Subcutaneous abdominal adipose tissue (tissue), 5 donors: ENCODE measurements around the gene POLA1.
"Not testable (repeated sequence)": the region's sequence is repeated elsewhere in the genome, so short reads cannot be mapped to it uniquely, and the experiment has no call there.

ENCODE experiments used
- H3K27ac ChIP-seq: one replicate; pipeline ENCODE4 v1.7.0; 2013; ENCODE audit warnings: low read depth, mild to moderate bottlenecking, inconsistent platforms, low read length, moderate library complexity
- H3K27me3 ChIP-seq, 5 donors: one replicate each; pipeline ENCODE4 v1.7.0; 2013; ENCODE audit warnings: low read length in 5 of 5, inconsistent platforms in 1 of 5; ENCODE audit not compliant: control insufficient read depth in 5 of 5, insufficient read depth in 4 of 5
- H3K36me3 ChIP-seq, 5 donors: one replicate each; pipeline ENCODE4 v1.7.0; 2013; ENCODE audit warnings: low read length in 5 of 5; ENCODE audit not compliant: control insufficient read depth in 5 of 5, insufficient read depth in 5 of 5
- H3K4me1 ChIP-seq, 5 donors: one replicate each; pipeline ENCODE4 v1.7.0; 2013; ENCODE audit warnings: low read length in 5 of 5, mild to moderate bottlenecking in 3 of 5, moderate library complexity in 1 of 5; ENCODE audit not compliant: control insufficient read depth in 5 of 5, insufficient read depth in 5 of 5
- H3K4me3 ChIP-seq, 5 donors: one replicate each; pipeline ENCODE4 v1.7.0; 2013; ENCODE audit warnings: low read length in 5 of 5, low read depth in 1 of 5
- H3K9ac ChIP-seq, 5 donors: one replicate each; pipeline ENCODE4 v1.7.0; 2013; ENCODE audit warnings: low read length in 5 of 5, mild to moderate bottlenecking in 4 of 5, moderate library complexity in 3 of 5
- H3K9me3 ChIP-seq, 5 donors: one replicate each; pipeline ENCODE4 v1.7.0; 2013; ENCODE audit warnings: low read length in 5 of 5; ENCODE audit not compliant: control insufficient read depth in 5 of 5
- donor health status: healthy.
- donor health status: healthy.
- donor health status: healthy.
- donor health status: healthy.
- donor health status: healthy.

Gene POLA1, protein sequence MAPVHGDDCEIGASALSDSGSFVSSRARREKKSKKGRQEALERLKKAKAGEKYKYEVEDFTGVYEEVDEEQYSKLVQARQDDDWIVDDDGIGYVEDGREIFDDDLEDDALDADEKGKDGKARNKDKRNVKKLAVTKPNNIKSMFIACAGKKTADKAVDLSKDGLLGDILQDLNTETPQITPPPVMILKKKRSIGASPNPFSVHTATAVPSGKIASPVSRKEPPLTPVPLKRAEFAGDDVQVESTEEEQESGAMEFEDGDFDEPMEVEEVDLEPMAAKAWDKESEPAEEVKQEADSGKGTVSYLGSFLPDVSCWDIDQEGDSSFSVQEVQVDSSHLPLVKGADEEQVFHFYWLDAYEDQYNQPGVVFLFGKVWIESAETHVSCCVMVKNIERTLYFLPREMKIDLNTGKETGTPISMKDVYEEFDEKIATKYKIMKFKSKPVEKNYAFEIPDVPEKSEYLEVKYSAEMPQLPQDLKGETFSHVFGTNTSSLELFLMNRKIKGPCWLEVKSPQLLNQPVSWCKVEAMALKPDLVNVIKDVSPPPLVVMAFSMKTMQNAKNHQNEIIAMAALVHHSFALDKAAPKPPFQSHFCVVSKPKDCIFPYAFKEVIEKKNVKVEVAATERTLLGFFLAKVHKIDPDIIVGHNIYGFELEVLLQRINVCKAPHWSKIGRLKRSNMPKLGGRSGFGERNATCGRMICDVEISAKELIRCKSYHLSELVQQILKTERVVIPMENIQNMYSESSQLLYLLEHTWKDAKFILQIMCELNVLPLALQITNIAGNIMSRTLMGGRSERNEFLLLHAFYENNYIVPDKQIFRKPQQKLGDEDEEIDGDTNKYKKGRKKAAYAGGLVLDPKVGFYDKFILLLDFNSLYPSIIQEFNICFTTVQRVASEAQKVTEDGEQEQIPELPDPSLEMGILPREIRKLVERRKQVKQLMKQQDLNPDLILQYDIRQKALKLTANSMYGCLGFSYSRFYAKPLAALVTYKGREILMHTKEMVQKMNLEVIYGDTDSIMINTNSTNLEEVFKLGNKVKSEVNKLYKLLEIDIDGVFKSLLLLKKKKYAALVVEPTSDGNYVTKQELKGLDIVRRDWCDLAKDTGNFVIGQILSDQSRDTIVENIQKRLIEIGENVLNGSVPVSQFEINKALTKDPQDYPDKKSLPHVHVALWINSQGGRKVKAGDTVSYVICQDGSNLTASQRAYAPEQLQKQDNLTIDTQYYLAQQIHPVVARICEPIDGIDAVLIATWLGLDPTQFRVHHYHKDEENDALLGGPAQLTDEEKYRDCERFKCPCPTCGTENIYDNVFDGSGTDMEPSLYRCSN (N-terminal part only)

DNA sequence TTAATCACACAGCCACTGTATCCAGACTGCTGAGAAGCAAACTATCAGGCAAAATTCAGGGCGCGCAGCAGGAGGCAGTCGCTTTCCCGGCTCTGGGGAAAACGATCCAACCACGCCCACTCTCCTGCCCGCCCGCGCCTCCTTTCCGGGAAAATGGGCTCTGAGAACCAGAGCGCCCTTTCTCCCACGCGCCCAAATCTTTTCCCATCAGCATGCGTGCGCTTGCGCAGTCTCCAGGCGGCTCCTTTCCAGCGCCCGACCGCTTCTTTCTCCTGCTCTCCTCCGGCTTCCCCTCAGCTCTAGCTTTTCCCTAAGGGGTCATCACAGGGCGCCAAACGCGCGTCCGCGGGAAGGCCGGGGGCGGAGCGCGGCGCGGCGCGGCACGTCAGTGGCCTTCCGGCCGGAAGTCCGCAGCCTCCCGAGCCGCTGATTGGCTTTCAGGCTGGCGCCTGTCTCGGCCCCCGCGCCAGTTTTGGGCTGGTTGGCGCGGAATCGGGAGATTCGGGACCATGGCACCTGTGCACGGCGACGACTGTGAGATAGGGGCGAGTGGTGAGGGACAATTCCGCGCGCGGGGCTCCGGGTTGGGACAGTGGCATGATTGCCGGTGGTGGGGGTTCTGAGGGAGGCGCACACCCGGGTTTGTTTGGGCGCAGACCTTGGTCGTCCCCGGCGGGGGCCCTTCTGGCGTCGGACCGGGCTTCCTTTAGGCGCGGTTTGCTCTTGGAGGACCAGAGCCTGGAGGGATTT, at the start of gene POLA1:
POLA1 (plus strand) TSS at position 466 of the 750 bp plus-strand sequence; CDS start at position 510, 44 bp downstream.
- H3K4me1 ChIP-seq, result peaks cover 0 to 11% (median 8%) of the 10 kb centered on the region in 5 donors
- H3K9me3 ChIP-seq, result peaks cover 0 to 3% (median 0%) of the 10 kb centered on the region in 5 donors
- peaks cover 0 to 8% (median 0%) of the 10 kb centered on the region in 5 donors for H3K27me3 ChIP-seq
- H3K36me3 ChIP-seq, result peaks cover 0 to 3% (median 0%) of the 10 kb centered on the region in 5 donors
- H3K27ac ChIP-seq, result peak within 1 kb of the TSS; percentile 8
- H3K4me3 ChIP-seq, result peak within 1 kb of the TSS; percentile 60 to 73 (median 70)
- peak within 1 kb of the TSS; percentile 65 to 99 (median 76) for H3K9ac ChIP-seq

DNA sequence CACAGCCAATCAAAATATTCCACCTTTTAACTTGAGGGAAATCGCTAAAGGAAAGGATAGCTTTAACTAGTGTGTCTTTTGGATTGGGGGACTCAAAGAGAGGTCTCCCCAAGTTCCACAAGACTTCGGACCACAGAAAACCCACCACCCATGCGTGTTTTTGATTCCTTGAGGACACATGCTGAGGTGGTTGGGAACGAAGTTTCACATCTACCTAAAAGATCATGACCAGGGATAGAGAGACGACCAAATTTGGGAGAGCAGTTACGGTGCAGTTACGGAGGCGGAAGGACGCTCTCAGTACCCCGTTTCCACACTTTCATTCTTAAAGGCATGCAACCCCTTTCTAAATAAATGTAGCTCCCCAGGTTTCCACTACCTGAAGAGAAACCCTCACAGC, 47.7 kb upstream of the POLA1 start:
- H3K27me3 ChIP-seq, result peaks cover 0 to 36% (median 19%) of the 10 kb centered on the region in 5 donors
- no peaks in the 10 kb centered on the region for H3K36me3 ChIP-seq
- no peak overlapping the region for H3K27ac ChIP-seq
- H3K9me3 ChIP-seq, result no peaks in the 10 kb centered on the region
- peaks cover 2 to 14% (median 11%) of the 10 kb centered on the region in 5 donors for H3K4me1 ChIP-seq
- H3K9ac ChIP-seq, result no peak overlapping the region
- H3K4me3 ChIP-seq, result no peak overlapping the region

DNA sequence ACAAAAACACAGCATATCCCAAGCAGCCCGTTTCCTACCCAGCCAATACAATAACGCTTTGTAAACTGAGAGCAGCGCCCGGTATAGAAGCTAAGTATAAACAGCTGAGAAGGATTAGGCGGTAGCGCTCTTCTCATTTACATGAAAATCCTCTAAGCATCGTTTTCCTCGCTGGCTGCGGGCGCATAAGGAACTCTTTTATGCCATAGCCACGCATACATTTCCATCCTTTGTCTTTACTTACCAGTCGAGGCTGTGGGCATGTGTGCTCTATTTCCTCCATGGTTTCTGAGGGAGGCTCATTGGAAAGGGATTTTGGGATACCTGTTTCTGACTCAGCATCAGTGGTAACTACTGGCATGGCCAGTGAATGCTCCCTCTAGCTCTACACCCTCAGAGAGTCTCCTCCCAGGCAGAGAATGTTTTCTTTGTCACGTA, 47.0 kb upstream of the POLA1 start:
- Histone ChIP-seq H3K4me1 (peaks cover 2 to 14% (median 11%) of the 10 kb centered on the region in 5 donors), H3K36me3 (no peaks in the 10 kb centered on the region), H3K9ac (no peak overlapping the region), H3K9me3 (no peaks in the 10 kb centered on the region), H3K4me3 (peak overlapping the region; percentile 2 to 42 (median 29)), H3K27ac (no peak overlapping the region), H3K27me3 (peaks cover 0 to 36% (median 19%) of the 10 kb centered on the region in 5 donors)

DNA sequence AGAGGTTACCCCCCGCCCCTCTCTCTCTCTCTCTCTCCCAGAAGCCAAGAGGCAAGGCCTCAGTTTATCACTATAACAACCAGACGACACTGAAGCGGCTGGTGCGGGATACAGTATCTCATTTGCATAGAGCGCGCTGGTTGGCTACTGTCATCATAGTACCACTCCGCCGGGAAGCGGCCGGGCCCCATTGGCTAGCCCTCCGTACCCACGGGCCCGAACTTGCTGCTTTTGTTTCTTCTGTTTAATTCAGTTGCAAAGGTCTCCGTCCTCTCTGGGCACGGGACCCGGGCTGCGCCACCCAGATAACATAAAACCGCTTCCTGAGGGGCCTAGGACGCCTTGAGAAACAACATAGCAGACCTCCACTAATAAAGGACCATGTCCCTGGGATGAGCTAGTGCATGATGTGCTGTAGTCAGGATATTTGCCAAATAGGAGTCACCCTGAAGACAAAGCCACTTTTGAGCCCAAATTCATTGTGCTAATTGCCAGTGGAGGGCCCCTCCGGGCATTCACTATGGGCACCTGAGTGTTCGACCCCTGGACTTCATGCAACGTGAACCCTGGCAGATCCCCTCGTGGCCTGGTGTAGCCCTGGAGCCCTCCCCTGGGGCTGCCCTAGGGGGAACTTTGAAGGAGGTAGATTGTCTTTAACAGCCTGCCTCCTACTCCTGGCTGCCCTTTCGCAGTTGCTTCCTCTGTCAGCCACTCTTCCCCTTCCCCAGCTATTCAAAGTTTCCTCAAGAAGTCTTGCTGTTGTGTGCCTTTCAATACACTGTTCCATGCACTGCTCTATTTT, 46.3 kb upstream of the POLA1 start, which contains the start of gene PCYT1B:
PCYT1B (minus strand) TSS at position 91 of the 802 bp plus-strand sequence. CDS start 242 bp downstream, outside the sequence.
- peak within 1 kb of the TSS; percentile 42 to 52 (median 48) for H3K4me3 ChIP-seq

DNA sequence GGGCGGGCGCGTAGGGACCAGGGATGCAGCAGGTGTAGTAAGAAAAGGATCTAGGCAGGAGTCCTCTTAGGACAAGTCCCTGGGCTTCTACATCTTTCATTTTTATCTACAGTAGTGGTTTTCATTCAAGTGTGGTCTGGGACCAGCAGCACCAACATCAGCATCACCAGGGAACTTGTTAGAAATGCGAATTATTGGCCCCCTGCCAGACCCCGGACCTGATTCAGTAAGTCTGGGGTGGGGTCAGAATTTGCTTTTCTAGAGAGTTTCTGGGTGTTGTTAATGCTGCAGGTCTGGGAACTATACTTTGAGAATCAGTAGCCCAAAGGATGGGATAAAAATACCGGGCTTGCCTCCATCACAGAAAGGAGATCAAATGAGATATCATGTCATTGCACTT, 45.2 kb upstream of the POLA1 start:
- Histone ChIP-seq H3K4me1 (peaks cover 2 to 14% (median 11%) of the 10 kb centered on the region in 5 donors), H3K4me3 (no peak overlapping the region), H3K27ac (no peak overlapping the region), H3K9me3 (no peaks in the 10 kb centered on the region), H3K27me3 (peaks cover 0 to 32% (median 19%) of the 10 kb centered on the region in 5 donors), H3K36me3 (no peaks in the 10 kb centered on the region), H3K9ac (no peak overlapping the region)

More for the DNA sequence above, 46.3 kb upstream of the POLA1 start, which contains the start of gene PCYT1B:
- H3K27me3 ChIP-seq, result peaks cover 0 to 35% (median 19%) of the 10 kb centered on the region in 5 donors
- H3K27ac ChIP-seq, result no peak within 1 kb of the TSS
- no peaks in the 10 kb centered on the region for H3K9me3 ChIP-seq
- no peaks in the 10 kb centered on the region for H3K36me3 ChIP-seq
- H3K9ac ChIP-seq, result no peak within 1 kb of the TSS
- peaks cover 2 to 14% (median 11%) of the 10 kb centered on the region in 5 donors for H3K4me1 ChIP-seq

DNA sequence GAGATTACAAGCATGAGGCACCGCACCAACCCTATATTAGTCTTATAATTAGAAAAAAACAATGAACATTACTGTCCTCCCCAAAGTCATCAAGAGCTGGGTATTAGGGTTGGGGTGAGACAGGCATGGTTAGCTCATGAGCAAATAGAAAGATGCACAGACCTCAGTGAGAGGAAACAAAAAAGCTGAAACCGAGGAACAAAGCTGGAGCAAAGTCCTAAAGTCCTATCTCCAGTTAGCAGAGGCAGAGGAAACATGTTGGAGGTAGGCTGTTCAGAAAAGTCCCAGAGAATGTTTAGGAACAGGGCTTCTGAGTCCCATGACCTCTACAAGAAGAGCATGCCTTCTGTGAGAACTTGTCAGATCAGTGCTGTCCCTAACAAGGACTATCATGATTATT, 41.9 kb upstream of the POLA1 start:
- Histone ChIP-seq H3K4me1 (peaks cover 2 to 11% (median 8%) of the 10 kb centered on the region in 5 donors), H3K27ac (no peak overlapping the region), H3K9ac (no peak overlapping the region), H3K4me3 (no peak overlapping the region), H3K9me3 (no peaks in the 10 kb centered on the region), H3K36me3 (no peaks in the 10 kb centered on the region), H3K27me3 (peaks cover 0 to 20% (median 12%) of the 10 kb centered on the region in 5 donors)

DNA sequence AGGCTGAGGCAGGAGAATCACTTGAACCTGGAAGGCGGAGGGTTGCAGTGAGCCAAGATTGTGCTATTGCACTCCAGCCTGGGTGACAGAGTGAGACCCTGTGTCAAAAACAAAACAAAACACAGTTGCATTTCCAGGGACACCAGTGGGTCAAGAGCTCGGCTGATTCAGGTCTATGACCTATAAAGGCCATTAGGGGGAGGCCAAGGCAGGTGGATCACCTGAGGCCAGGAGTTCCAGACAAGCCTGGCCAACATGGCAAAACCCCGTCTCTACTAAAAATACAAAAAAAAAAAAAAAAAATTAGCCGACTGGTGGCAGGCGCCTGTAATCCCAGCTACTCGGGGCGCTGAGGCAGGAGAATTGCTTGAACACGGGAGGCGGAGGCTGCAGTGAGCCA, 38.0 kb upstream of the POLA1 start:
- not testable (repeated sequence) for H3K27ac ChIP-seq, H3K9me3 ChIP-seq, H3K9ac ChIP-seq, H3K27me3 ChIP-seq, H3K36me3 ChIP-seq, H3K4me3 ChIP-seq, H3K4me1 ChIP-seq

DNA sequence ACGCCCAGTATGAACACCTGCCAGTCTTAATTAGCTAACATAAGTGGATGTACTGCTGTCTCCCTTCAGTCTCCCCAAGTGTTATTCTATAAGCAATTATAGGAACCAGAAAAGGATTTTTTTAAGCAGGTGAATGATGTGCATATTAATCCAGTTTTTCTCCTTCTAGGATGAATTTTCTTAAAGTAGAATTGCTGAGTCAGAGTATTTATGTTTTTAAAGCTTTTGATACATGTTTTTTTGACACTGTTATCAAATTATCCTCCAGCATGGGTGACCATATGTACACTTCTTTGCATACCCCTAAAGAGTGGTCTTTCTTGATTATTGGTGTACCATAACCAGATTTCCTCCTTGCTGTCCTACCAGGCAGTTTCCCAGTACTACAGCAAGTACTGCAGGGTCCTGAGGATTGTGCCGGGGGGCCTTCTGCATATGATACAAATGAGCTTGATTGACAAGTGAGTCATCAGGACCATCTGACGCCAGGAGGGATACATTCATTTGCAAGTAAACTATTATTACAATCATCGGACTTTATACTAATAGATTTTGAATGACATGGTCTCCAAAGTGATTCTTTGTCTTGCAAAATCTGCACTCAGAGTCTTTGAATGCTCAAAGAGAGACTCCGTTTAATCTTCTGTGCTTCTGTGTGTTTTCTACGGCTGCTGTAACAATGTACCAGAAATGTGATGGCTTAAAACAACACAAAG, 35.9 kb upstream of the POLA1 start:
- peaks cover 0 to 4% (median 0%) of the 10 kb centered on the region in 5 donors for H3K27me3 ChIP-seq
- no peak overlapping the region for H3K4me3 ChIP-seq
- no peaks in the 10 kb centered on the region for H3K9me3 ChIP-seq
- no peak overlapping the region for H3K9ac ChIP-seq
- H3K36me3 ChIP-seq, result no peaks in the 10 kb centered on the region
- no peak overlapping the region for H3K27ac ChIP-seq
- H3K4me1 ChIP-seq, result no peaks in the 10 kb centered on the region
